ENCODE data around the gene ANKK1.

DNA sequence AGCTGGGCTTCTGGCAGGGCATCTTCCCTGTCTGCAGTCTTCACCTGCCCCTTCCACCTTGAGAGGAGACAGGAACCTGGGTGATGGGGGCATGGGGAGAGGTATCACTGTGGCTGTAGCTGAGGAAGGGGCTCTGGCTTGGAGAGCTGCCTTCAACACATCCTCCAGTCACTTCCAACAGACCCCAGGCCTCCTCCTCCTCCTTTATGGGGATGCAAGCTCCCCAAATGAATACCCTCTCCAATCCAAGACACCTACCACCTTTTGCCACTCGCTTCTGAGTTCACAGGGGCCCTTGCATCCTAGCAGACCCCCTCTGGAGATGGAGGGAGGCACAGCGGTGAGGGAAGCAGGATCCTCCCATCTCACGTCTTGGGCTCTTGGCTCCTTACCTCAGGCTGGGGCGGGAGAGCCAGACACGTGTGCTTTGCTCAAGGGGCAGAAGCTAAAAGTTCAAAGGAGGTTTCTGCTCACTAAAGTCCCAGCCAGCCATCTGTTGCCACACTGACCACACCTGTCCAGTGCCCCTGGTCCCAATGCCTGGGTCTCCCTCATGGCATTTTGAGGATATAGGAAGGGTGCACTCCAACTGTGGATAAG, 13.2 kb downstream of the ANKK1 start:
- TF ChIP-seq, protein P1, sequence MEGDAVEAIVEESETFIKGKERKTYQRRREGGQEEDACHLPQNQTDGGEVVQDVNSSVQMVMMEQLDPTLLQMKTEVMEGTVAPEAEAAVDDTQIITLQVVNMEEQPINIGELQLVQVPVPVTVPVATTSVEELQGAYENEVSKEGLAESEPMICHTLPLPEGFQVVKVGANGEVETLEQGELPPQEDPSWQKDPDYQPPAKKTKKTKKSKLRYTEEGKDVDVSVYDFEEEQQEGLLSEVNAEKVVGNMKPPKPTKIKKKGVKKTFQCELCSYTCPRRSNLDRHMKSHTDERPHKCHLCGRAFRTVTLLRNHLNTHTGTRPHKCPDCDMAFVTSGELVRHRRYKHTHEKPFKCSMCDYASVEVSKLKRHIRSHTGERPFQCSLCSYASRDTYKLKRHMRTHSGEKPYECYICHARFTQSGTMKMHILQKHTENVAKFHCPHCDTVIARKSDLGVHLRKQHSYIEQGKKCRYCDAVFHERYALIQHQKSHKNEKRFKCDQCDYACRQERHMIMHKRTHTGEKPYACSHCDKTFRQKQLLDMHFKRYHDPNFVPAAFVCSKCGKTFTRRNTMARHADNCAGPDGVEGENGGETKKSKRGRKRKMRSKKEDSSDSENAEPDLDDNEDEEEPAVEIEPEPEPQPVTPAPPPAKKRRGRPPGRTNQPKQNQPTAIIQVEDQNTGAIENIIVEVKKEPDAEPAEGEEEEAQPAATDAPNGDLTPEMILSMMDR (IDR thresholded peaks at IDR 0.05; ENCODE audit: low read depth, low read length, poor library complexity, severe bottlenecking): no peak
- TF ChIP-seq EZH2phosphoT487 (IDR thresholded peaks at IDR 0.05; ENCODE audit: borderline replicate concordance, low read length): no peak
